ENCODE measurements around the gene CDC42EP1.

CDC42EP1 gene

DNA sequence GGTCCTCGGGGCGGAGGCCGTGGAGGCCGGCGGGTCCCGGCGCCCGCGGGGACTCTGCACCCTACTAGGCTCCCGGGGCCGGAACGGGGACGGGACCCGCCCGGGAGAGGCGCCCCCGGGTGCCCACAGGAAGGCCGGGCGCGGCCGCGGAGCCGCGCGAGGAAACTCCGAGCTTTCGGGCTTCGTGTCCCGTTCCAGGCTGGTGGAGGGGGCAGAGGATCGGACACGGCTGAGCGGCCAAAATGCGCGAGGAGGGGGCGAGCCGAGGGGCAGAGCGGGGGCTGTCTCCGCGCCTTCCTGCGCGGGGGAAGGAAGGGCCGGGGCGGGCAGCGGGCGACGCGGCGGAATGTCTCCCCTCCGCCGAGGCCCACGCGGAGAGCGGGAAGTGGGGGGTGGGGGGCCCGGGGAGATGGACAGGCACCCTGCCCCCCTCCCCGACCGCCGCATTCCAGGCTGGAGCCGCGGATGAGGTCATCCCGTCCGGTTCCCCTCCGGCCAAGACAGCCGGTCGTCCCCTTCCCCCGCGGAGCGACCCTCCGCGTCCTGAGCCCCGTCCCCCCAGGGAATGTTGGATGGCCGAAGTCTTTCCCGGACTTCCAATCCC is 430 bp downstream of the CDC42EP1 start:
- DNase-seq (ENCODE audit: low read depth in 2 of 2), result no peak

DNA sequence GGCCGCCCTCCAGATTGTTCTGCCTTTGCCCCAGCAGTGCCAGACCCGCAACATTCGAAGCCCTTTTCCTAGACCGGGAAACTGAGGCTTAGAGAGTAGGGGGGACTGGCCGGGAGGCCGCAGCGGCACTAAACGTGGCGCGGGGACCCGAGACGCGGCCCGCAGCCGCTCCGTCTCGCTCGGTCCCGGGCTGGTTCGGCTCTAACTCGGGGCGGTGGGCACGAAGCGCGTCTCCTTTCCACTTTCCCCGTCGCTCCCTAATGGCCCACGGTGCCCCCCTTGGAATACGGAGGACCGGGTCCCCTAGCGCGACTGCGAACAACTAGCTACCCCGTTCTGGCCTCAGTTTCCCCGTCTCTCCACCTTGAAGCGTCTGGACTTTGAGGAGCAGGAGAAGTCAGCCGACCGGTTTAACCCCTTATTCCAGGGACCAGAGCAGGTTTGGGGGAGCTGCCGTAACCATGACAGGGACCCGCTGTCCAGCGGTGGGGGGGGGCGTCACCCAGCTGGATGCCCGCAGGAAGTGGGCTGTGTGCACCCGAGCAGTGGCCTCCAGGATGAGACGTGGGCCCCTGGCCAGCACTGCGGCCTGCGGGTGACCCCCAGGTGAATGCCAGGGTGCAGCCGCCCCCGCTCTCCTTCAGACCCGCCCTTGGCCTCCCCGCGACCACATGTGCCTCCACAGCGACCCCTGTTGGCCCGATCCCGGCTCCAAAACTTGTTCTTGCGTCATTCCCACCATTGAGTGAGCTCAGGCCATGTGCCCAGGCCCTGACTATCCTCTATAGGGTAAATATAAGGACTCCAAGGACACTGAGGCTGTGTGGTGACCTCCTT is 1.1 kb downstream of the CDC42EP1 start:
- peak; percentile 65 to 66 for DNase-seq (ENCODE audit: low read depth in 2 of 2)

DNA sequence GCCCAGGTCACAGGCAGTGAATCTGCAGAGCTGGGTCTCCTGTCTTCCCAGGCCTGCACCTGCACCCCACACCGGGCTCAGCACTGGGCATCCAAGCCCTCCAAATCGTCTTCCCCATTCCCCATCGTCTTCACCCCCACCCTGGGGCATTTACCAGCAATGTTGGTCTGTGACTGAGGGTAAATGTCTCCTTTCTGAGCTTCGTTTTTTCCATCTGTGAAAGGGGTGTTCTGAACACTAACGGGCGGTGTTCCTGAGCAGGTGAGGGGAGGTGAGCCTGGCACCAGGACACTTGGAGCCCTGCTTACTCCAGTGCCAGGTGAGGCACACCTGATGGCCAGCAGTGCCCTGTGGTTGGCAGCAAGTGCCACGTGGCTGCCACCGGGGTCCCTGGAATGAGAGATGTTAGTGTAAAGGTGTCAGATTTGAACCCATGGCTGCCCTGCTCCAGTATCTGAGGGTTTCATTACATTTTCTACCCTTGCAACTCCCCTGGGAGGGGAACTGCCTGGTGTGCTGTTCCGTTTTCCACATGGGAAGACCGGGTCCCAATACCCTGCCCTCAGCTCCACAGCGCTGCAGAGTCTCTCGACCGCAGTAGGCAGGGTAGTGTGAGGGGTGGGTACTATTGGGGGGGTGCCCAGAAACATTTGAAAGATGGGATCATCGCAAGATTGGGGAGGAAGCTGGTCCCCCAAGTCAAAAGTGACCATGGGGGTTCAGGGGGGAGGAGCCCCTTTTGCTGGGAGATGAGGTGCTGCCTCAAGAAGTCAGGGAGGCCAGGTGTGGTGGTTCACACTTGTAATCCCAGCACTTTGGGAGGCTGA is 2.0 kb downstream of the CDC42EP1 start:
- DNase-seq (ENCODE audit: low read depth in 2 of 2), result no peak

DNA sequence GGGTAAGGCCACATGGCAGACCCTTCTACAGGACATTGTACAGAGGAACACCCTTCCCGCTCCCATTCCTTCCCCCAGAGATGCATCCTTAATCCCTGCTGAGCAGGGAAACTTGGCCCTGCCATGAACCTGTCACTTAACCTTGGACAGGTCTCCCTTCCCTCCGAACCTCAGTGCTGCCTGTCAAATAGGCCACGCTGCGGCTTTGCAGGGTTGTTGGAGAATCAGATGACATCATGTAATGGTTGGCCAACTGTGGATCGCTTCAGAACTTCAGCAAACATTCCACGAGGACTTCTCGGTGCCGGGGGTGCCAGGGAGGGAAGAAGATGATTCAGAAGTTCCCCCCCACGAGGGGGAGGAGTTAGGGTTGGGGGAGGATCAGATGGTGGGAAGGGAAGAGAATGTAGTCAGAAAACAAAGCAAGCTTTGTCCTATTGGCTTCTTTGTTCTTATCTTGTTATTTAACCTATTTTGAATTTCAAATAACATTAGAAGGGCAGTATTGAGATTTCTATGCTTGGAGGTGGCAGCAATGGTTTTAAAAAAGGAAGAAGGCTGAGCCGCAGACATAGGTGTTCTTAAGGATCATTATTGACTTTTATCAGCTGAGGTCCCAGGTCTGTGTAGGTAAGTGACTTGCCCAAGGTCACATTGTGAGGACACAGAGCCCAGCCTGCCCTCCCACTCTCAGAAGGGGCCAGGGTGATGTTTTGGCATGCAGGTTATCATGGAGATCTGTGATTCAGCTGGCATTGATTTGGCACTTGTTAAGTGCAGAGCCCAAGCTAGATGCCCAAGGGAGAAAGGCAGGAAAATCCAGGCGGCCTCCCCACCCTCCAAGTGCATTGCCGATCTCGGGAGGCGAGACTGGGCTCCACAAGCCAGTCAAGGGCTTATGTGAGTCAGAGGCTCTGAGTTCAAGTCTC is 3.1 kb downstream of the CDC42EP1 start:
- peak; percentile 71 to 73 for DNase-seq (ENCODE audit: low read depth in 2 of 2)

DNA sequence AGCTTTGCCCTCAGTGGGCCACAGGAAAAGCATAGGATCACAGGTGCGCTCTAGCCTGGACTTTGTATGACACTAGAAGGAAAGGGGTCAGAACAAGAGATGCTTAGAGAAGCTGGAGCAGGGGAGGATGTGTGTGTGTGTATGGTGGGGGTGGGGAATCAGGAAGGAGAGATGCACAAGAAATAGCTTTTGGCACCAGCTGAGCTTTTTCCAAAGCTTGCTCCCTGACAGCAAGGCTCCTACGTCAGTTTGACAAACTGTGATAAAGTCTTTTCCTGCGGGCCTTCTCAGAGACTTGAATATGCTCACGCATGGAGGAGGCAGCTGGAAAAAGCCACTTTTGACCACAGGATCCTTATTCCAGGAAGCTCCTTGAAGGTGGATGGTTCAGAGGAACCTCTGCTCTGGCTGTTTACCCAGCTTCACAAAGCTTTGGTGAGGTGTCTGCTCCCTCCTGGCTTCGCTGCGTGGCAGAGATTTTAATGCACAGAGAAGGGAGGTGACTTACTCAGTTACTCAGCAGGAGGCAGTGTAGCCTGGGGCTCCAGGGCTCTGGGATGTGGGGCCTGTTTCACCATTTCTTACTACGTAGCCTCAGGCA is 3.9 kb downstream of the CDC42EP1 start:
- DNase-seq (ENCODE audit: low read depth in 2 of 2), result no peak

DNA sequence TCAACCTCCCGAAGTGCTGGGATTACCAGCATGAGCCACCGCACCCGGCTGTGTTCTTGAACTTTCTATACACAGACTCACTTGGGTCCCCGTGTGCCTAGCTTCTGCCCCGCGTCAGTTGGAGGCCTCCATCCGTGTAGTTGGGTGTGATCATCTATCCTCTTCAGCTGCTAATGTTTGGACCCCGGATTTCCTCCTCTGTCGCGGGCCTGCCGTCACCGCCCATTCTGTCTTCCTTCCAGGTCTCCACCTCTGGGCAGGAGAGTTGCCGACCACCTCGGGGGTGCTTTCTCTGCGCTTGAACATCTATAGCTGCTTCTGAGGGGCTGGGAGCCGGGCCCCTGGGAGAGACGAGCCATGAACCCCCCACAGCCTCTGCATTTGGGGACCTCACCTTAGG is 5.5 kb downstream of the CDC42EP1 start:
- no peak for DNase-seq (ENCODE audit: low read depth in 2 of 2)

DNA sequence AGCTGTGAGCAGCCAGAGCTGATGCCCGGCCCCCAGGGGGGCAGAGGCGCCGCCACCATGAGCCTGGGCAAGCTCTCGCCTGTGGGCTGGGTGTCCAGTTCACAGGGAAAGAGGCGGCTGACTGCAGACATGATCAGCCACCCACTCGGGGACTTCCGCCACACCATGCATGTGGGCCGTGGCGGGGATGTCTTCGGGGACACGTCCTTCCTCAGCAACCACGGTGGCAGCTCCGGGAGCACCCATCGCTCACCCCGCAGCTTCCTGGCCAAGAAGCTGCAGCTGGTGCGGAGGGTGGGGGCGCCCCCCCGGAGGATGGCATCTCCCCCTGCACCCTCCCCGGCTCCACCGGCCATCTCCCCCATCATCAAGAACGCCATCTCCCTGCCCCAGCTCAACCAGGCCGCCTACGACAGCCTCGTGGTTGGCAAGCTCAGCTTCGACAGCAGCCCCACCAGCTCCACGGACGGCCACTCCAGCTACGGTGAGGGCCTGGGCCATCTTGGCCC is 6.1 kb downstream of the CDC42EP1 start:
- DNase-seq (ENCODE audit: low read depth in 2 of 2), result no peak

DNA sequence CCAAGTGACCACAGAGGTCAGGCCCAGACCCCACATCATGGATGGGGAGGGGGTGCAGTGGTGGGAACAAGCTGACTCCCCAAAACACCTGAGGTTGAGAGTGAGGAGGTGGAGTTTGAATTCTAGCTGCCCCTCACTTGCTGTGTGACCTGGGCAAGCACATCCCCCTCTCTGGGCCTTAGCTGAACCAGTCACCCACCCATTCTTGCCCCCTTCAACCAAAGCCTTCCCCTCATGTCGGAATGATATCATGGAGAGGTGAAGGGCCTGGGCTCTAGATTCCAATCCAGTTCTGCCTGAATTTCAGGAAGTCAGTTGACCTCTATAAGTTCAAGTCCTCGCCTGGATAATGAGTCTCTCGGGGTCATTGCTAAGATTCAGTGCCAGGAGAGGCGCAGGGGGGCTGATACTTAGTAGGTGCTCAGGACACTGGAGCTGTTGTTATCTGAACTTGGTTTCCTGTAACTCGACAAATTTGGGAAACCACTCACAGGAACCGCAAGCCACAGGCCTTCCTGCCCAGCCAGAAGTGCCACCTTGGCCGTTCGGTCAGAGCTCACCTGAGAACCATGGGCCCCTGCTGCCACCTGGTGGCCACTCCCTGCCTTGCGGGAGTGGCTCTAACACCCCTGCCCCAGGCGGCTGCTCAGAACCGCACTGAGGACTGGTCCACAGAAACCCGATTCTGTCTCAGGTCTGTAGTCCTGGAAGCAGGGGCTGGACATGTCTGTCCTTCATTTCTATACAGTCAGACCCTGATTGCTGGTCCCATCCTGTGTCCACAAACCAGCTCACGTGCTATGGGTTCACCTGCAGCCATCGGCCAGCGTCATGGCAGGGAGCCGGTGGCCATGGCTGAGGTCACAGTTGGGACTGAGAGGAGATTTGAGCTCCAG is 6.9 kb downstream of the CDC42EP1 start:
- no peak for DNase-seq (ENCODE audit: low read depth in 2 of 2)

DNA sequence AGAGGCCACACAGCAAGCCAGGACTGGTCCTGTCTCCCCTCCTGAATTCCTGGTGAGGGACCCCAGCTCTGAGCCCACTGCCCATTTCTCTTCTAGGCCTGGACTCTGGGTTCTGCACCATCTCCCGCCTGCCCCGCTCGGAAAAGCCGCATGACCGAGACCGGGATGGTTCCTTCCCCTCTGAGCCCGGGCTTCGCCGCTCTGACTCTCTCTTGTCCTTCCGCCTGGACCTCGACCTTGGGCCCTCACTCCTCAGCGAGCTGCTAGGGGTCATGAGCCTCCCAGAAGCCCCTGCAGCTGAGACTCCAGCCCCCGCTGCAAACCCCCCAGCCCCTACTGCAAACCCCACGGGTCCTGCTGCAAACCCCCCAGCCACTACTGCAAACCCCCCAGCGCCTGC is 7.7 kb downstream of the CDC42EP1 start:
- DNase-seq (ENCODE audit: low read depth in 2 of 2), result no peak

DNA sequence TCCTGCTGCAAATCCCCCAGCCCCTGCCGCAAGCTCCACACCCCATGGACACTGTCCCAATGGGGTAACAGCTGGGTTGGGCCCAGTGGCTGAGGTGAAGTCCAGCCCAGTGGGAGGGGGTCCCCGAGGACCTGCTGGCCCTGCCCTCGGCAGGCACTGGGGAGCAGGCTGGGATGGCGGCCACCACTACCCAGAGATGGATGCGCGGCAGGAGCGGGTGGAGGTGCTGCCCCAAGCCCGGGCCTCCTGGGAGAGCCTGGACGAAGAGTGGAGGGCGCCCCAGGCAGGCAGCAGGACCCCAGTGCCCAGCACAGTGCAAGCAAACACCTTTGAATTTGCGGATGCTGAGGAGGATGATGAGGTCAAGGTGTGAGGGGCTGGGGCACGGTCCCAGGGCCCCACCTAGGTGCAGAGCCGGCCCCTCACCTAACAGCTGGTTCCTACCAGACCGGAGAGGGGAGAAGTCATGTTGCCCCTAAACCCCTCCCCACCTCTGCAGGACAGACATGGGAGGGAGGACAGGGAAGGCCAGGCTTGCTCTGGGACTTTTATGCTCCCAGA is 8.2 kb downstream of the CDC42EP1 start:
- no peak for DNase-seq (ENCODE audit: low read depth in 2 of 2)

DNA sequence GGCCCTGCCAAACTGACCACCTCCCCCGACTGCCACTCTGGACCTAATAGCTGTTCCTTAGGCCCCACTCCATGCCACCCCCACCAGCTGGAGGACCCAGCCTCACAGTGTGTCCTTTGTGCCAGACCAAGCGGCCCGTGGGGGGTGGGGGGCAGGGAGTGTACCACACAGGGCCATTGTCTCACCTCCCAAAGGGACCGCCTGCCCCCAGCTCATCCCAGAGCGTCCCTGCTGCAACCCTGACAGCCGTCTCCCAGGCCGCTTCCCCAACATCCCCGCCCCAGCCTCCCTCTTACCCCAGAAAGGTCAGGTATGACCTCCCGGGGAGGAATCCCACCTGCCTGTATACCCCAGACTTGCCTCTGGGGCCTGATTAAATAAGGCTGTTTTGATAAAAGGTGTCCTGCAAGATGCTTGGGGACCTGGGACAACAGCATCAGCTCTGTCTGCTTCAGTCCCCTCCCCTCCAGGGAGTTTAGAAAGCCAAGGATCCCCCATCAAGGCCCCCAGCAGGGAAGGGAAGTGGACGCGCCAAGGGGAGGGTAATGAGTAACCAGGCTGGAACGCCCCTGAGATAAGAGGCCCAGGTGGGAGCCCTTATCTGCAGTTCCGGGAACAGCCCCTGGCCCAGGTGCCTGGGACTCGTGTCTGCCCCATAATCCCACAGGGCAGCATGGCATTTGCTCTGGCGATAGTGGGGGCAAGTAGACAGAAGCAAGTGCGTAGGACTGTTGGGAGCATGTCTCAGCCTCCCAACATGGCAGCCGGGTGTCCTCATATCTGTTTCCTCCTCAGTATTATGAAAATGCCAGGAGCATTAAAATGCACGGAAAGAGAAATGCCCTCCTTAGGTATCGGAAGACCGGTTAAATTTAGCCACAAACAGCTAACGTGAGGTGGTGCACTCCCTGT is 9.0 kb downstream of the CDC42EP1 start:
- DNase-seq (ENCODE audit: low read depth in 2 of 2), result no peak

DNA sequence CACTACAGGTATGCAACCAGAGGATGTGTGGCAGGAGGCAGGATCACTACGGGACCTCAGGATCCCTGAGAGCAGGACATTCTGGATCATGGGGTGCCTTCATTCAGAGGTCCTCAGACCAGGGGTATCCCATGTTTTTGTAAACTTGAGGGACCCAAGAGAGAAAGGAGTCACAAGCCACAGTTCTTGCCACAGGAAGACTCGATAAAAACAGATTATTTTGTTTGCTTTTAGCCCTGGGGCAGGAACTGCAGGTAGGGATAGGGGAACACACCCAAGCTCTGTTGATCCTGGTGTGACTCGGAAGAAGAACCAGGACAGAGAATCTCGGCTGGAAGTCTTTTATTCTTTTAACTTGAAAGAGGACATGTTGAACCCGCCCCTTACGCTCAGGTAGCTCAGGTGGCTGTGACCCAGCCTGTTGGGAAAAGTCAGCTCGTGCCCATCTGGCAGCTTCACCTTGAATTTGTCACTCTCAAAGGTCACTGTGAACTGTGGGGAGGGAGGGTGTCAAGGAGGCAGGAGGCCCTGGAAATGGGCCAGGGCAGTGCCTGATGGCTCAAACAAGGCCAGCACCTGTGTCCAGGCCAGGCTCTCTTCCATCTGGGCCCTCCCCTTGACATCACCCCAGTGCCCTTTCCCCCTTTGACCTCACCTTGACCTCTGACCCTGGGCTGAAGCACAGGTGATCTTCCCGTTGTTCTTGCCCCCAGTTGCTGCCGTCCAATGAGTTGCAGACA is 9.8 kb downstream of the CDC42EP1 start:
- no peak for DNase-seq (ENCODE audit: low read depth in 2 of 2)

DNA sequence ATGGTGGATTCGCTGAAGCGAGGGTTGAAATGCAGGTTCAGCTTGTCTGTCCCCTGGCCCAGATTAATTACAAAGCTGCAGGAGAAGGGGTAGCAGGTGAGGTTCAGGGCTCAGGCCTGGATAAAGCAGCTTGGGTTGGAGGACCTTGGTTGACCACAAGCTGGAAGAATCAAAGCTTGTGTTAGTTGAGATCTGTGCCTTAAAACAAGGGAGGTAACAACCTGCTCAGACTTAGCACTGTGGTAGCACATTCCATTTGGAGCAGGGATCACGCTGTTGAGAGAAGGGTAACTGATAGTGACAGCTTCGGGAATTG is 10.3 kb downstream of the CDC42EP1 start:
- no peak for DNase-seq (ENCODE audit: low read depth in 2 of 2)

DNA sequence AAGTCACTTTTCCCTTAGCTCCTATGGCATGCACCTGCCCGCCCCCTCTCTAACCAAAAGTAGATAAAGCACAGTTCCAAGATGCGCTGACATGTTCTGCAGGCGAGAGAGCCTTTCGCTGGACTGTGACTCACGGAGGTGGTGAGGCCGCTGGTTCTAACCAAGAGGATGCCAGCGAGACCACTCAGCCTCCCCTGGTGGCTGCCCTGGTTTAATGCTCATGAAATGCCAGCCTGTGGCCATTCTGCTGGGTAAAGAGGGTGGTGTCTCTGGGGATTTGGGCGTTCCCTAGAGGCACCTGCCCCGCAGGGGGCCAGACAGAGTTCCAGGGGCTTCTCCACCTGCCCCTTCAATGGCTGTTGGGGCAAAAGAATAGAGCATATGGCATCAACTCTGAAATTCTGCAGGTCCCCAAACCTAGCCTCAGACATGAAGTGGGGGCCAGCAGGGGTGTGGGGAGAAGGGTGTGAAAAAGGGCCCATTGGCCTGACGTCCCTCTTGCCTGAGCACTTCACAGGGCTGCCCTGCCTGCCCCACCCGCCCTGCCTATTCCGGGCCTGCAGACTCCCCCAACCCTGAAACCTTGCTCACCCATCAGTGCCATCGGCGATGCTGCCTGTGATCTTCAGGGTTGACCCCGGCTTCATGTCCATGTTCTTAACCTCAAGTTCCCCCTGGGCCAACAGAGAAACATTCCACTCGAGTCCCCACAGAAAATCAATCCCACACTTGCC is 11.1 kb downstream of the CDC42EP1 start:
- DNase-seq (ENCODE audit: low read depth in 2 of 2), result no peak

DNA sequence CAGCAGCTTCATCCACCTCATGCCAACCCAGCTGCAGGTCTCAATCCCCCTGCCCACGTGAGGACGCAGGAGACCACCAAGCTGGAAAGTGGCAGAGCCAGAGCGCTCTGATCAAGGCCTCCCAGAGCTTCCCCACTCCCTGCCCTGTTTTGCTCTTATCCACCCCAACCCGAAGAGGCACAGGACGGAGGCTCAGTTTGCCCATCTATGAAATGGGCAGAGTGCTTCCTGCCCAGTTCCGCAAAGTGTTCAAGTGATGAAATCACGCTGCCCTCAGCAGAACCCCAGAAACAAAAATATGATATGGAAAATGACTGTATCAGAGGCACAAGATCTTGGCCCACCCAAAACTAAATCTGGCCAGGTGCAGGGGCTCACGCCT is 11.7 kb downstream of the CDC42EP1 start:
- no peak for DNase-seq (ENCODE audit: low read depth in 2 of 2)

DNA sequence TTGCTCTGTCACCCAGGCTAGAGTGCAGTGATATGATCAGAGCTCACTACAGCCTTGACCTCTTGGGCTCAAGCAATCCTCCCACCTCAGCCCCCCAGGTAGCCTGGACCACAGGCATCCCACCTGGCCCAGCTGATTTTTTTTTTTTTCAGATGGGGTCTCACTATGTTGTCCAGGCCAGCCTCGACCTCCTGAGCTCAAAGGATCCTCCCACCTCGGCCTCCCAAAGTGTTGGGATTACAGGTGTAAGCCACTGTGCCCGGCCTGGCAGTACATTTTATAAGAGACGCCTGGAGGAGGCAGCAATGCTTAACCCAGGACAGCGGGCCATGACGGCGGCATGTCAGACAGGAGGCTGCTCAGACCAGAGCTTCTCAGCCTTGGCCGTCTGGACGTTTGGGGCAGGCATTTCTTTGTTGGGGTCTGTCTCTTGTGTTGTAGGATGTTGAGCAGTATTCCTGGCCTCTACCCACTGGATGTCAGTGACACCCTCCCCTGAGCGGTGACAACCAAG is 15.3 kb downstream of the CDC42EP1 start:
- no peak for DNase-seq (ENCODE audit: low read depth in 2 of 2)

DNA sequence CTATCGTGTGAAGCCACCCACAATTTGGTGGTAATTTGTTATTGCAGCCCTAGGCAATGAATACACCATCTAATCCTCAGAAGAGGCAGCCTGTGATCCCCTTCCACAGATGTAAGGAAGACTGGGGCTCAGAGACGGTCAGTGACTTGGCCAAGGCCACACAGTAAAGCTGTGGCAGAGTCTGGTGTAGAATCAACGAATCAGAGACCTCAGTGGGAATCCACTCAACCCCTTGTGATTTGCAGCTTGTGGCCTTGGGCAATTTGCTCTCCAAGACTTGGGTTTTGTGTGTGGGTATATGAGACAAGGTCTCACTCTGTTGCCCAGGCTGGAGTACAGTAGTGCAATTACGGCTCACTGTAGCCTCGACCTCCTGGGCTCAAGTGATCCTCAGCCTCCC is 17.7 kb downstream of the CDC42EP1 start:
- DNase-seq (ENCODE audit: low read depth in 2 of 2), result no peak

Data from fibroblast of skin of left biceps (primary cell).